Middle frontal gyrus (tissue), 1 donor: ENCODE measurements around the gene WDR36.
"Not testable (repeated sequence)": the region's sequence is repeated elsewhere in the genome, so short reads cannot be mapped to it uniquely, and the experiment has no call there.

ENCODE experiments used
- DNase-seq: peaks from one replicate; pipeline ENCODE4 v3.0.0-alpha.2; 2015; ENCODE audit warnings: low spot score; ENCODE audit errors: extremely low spot score

WDR36 gene

GRCh38 chr5:111134864-111135263 is 42.7 kb downstream of the WDR36 start:
- DNase-seq: no peak

GRCh38 chr5:111135363-111135762 is 43.2 kb downstream of the WDR36 start:
- no peak for DNase-seq

- DNase-seq: no peak
These were observed 43.8 kb downstream of the WDR36 start for GRCh38 chr5:111135946-111136345.

- no peak for DNase-seq
These were observed 45.9 kb downstream of the WDR36 start for GRCh38 chr5:111138096-111138495.

GRCh38 chr5:111141471-111141870 is 49.3 kb downstream of the WDR36 start:
- DNase-seq: not testable (repeated sequence)

GRCh38 chr5:111142932-111143331 is 50.8 kb downstream of the WDR36 start:
- DNase-seq: no peak

- peak; percentile 40 for DNase-seq
These were observed 51.8 kb downstream of the WDR36 start for GRCh38 chr5:111143910-111144309.

GRCh38 chr5:111144352-111144930 is 52.3 kb downstream of the WDR36 start:
- DNase-seq: no peak

- DNase-seq: no peak
These were observed 53.9 kb downstream of the WDR36 start for GRCh38 chr5:111146053-111146452.

- DNase-seq: no peak
These were observed 55.4 kb downstream of the WDR36 start for GRCh38 chr5:111147502-111147901.

- DNase-seq: no peak
These were observed 59.9 kb downstream of the WDR36 start for GRCh38 chr5:111151998-111152397.

GRCh38 chr5:111153483-111153882 is 61.3 kb downstream of the WDR36 start:
- no peak for DNase-seq

GRCh38 chr5:111153945-111154344 is 61.8 kb downstream of the WDR36 start:
- DNase-seq: no peak

GRCh38 chr5:111158105-111158744 is 66.1 kb downstream of the WDR36 start:
- peak; percentile 89 for DNase-seq

- no peak for DNase-seq
These were observed 67.7 kb downstream of the WDR36 start for GRCh38 chr5:111159845-111160244.

- DNase-seq: no peak
These were observed 70.9 kb downstream of the WDR36 start for GRCh38 chr5:111163000-111163399.

GRCh38 chr5:111165058-111165457 is 72.9 kb downstream of the WDR36 start:
- DNase-seq: no peak

- no peak for DNase-seq
These were observed 75.4 kb downstream of the WDR36 start for GRCh38 chr5:111167551-111167950.

GRCh38 chr5:111168608-111169007 is 76.5 kb downstream of the WDR36 start:
- DNase-seq: no peak

- no peak for DNase-seq
These were observed 77.1 kb downstream of the WDR36 start for GRCh38 chr5:111169269-111169668.

- DNase-seq: no peak
These were observed 78.1 kb downstream of the WDR36 start for GRCh38 chr5:111170279-111170678.

- DNase-seq: no peak
These were observed 80.4 kb downstream of the WDR36 start for GRCh38 chr5:111172504-111172903.

GRCh38 chr5:111173476-111173875 is 81.3 kb downstream of the WDR36 start:
- DNase-seq: no peak
